HEK293 (cell line): ENCODE results near the gene PCSK5.

Source experiments
- YY1 ChIP-seq: fragments of 450-650 bp; formaldehyde crosslinking; IDR thresholded peaks from 2 replicates; pipeline ENCODE4 v1.5.1; 2018; ENCODE audit warnings: missing biosample characterization, missing genetic modification characterization
- ZNF214 ChIP-seq: fragments of 450-650 bp; formaldehyde crosslinking; IDR thresholded peaks from 2 replicates; pipeline ENCODE4 v1.5.1; 2017; ENCODE audit warnings: missing biosample characterization, mild to moderate bottlenecking, missing genetic modification characterization, borderline replicate concordance
- ZNF223 ChIP-seq: fragments of 450-650 bp; formaldehyde crosslinking; IDR thresholded peaks from 2 replicates; pipeline ENCODE4 v1.5.1; 2016; ENCODE audit warnings: missing biosample characterization, missing genetic modification characterization
- ZNF530 ChIP-seq: fragments of 450-650 bp; formaldehyde crosslinking; IDR thresholded peaks from 2 replicates; pipeline ENCODE4 v1.5.1; 2016; ENCODE audit warnings: low read depth, missing biosample characterization, missing genetic modification characterization
- ZSCAN16 ChIP-seq: fragments of 450-650 bp; formaldehyde crosslinking; IDR thresholded peaks from 2 replicates; pipeline ENCODE4 v1.5.1; 2016; ENCODE audit warnings: missing biosample characterization, missing genetic modification characterization
- TF ChIP-seq, protein P1 (sequence below): fragments of 450-650 bp; formaldehyde crosslinking; IDR thresholded peaks from 2 replicates; pipeline ENCODE4 v1.5.1; 2016; ENCODE audit warnings: missing biosample characterization, missing genetic modification characterization

DNA sequence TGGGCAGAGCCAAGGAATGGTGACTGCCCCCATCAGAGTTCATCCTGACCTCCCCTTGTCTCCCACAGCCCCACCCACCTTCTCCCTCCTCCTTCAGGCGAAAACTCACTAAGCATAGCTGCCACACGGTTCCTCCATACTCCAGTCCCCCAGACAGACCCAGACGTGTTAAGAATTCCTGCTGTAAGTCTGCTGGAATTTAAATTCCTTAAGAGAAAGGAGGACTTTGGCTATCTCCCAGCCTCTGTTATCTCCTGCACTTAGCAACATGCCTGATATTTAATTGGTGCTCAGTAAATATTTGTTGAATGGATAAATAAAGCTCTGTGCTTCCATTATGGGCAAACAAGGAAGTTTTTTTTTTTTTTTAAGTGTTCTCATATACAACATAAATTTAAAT lies 290.1 kb downstream of the PCSK5 start:
- no peak for TF ChIP-seq YY1 (tag by site-specific recombination)
- no peak for TF ChIP-seq ZNF214 (tag by site-specific recombination)
- TF ChIP-seq ZNF530 (tag by site-specific recombination): no peak
- TF ChIP-seq, protein P1, sequence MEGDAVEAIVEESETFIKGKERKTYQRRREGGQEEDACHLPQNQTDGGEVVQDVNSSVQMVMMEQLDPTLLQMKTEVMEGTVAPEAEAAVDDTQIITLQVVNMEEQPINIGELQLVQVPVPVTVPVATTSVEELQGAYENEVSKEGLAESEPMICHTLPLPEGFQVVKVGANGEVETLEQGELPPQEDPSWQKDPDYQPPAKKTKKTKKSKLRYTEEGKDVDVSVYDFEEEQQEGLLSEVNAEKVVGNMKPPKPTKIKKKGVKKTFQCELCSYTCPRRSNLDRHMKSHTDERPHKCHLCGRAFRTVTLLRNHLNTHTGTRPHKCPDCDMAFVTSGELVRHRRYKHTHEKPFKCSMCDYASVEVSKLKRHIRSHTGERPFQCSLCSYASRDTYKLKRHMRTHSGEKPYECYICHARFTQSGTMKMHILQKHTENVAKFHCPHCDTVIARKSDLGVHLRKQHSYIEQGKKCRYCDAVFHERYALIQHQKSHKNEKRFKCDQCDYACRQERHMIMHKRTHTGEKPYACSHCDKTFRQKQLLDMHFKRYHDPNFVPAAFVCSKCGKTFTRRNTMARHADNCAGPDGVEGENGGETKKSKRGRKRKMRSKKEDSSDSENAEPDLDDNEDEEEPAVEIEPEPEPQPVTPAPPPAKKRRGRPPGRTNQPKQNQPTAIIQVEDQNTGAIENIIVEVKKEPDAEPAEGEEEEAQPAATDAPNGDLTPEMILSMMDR (tag by site-specific recombination): no peak
- no peak for TF ChIP-seq ZNF223 (tag by site-specific recombination)
- TF ChIP-seq ZSCAN16 (tag by site-specific recombination): no peak
